ENCODE measurements around the gene RESF1.

The RESF1 gene

GRCh38 chr12:32002848-32003493 lies 43.8 kb downstream of the RESF1 start:
- Histone ChIP-seq H3K27me3 (no peaks in the 10 kb centered on the region), H3K4me3 (no peak overlapping the region), H3K27ac (no peak overlapping the region), H3K9me3 (no peaks in the 10 kb centered on the region), H3K36me3 (peaks cover 18 to 38% (median 34%) of the 10 kb centered on the region in 3 donors), H3K4me1 (peaks cover 0 to 12% (median 3%) of the 10 kb centered on the region in 4 donors)
- DNase-seq = no peak
- intact Hi-C loops (cut with DNase I; ENCODE audit: low total_unique reads) = no loop called here
- TF ChIP-seq CTCF (IDR thresholded peaks at IDR 0.05) = no peak

GRCh38 chr12:32003654-32004053 lies 44.4 kb downstream of the RESF1 start:
- Histone ChIP-seq H3K4me1 (peaks cover 0 to 12% (median 3%) of the 10 kb centered on the region in 4 donors), H3K4me3 (no peak overlapping the region), H3K36me3 (peaks cover 11 to 31% (median 28%) of the 10 kb centered on the region in 3 donors), H3K27me3 (no peaks in the 10 kb centered on the region), H3K27ac (no peak overlapping the region), H3K9me3 (no peaks in the 10 kb centered on the region)
- no peak for DNase-seq
- intact Hi-C loops (cut with DNase I; ENCODE audit: low total_unique reads) = no loop called here
- no peak for TF ChIP-seq CTCF (IDR thresholded peaks at IDR 0.05)

- no peak overlapping the region for H3K27ac ChIP-seq
- peaks cover 0 to 12% (median 3%) of the 10 kb centered on the region in 4 donors for H3K4me1 ChIP-seq
- no peak for DNase-seq
- no peaks in the 10 kb centered on the region for H3K9me3 ChIP-seq
- intact Hi-C loops (cut with DNase I; ENCODE audit: low total_unique reads) = no loop called here
- no peak overlapping the region for H3K4me3 ChIP-seq
- no peak for TF ChIP-seq CTCF (IDR thresholded peaks at IDR 0.05)
- H3K36me3 ChIP-seq = peaks cover 5 to 13% (median 11%) of the 10 kb centered on the region in 3 donors
- H3K27me3 ChIP-seq = no peaks in the 10 kb centered on the region
These were observed 46.4 kb downstream of the RESF1 start for GRCh38 chr12:32005496-32006125.

Measured in tibial artery (tissue), 4 donors.